Gastrocnemius medialis (tissue), 4 donors: ENCODE data around the gene SEC31B. TPM values are rescaled to one million over a fixed set of nuclear protein-coding genes. Genes with fewer than 3 reads are reported as not detected.

ENCODE experiments used
- ATAC-seq, 2 donors: fragments of 150-250 bp; one replicate each; pipeline ENCODE4 v1.9.1; 2016
- DNase-seq, 2 donors: peaks; one replicate each; pipeline ENCODE4 v3.0.0-alpha.2; 2019
- H3K27ac ChIP-seq, 4 donors: fragments of 200-600 bp; sonication (generic); 1 replicate in 1 of 4; 2 replicates in 3 of 4; pipeline ENCODE4 v1.5.1; 2016 to 2018; ENCODE audit warnings: mild to moderate bottlenecking in 2 of 4, moderate library complexity in 1 of 4
- H3K27me3 ChIP-seq, 3 donors: fragments of 200-600 bp; sonication (generic) in 2 of 3; 1 replicate in 1 of 3; 2 replicates in 2 of 3; pipeline versions ENCODE4 v1.5.1 to v1.6.0; 2016 to 2019; ENCODE audit warnings: mild to moderate bottlenecking in 1 of 3, moderate library complexity in 1 of 3
- H3K36me3 ChIP-seq, 2 donors: fragments of 200-600 bp; sonication (generic) in 1 of 2; one replicate each; pipeline ENCODE4 v1.5.1; 2017 to 2018
- H3K4me1 ChIP-seq, 2 donors: fragments of 200-600 bp; sonication (generic) in 1 of 2; one replicate each; pipeline ENCODE4 v1.5.1; 2016 to 2017; ENCODE audit warnings: mild to moderate bottlenecking in 2 of 2
- H3K4me3 ChIP-seq, 4 donors: fragments of 200-600 bp; sonication (generic) in 3 of 4; 1 replicate in 1 of 4; 2 replicates in 3 of 4; pipeline ENCODE4 v1.5.1; 2016 to 2019; ENCODE audit warnings: mild to moderate bottlenecking in 2 of 4
- H3K9me3 ChIP-seq, 3 donors: fragments of 200-600 bp; sonication (generic) in 2 of 3; 1 replicate in 1 of 3; 2 replicates in 2 of 3; pipeline ENCODE4 v1.5.1; 2016 to 2019
- CTCF ChIP-seq, 5 experiments: fragments of 450-650 bp in 3 of 5; fragments of 200-600 bp in 2 of 5; sonication (generic) in 2 of 5; IDR thresholded peaks in 4 of 5; conservative IDR thresholded peaks in 1 of 5; 1 replicate in 4 of 5; 2 replicates in 1 of 5; pipeline ENCODE4 v1.5.1; 2016 to 2019; ENCODE audit warnings: antibody characterized with exemption in 5 of 5, mild to moderate bottlenecking in 3 of 5, moderate library complexity in 3 of 5
- POLR2A ChIP-seq, 2 donors: fragments of 450-650 bp; IDR thresholded peaks; one replicate each; pipeline ENCODE4 v1.6.1; 2017; ENCODE audit warnings: antibody characterized with exemption in 2 of 2, mild to moderate bottlenecking in 2 of 2, moderate library complexity in 2 of 2
- in situ Hi-C, 4 donors: fragments of 200-750 bp; cut with MboI; loops; one replicate each; pipeline versions ENCODE4 v1.15.0 to v1.8.0; 2017; ENCODE audit warnings: low sequenced_read_pairs in 4 of 4
- intact Hi-C: fragments of 100-400 bp; cut with DNase I; formaldehyde crosslinking; loops from one replicate; pipeline ENCODE4 v1.15.1; 2023; ENCODE audit warnings: low total_unique reads
- total RNA-seq, 4 donors: library from RNA; depleted of rRNA; stranded (reverse); fragments of >200 nt; gene quantifications; one replicate each; pipeline versions ENCODE4 v1.1.0 to v1.2.3, GENCODE V29; 2016

The SEC31B gene
- total RNA-seq, 4 donors from 2014 or later, result 1.7 to 3.8 (median 2.1) TPM

GRCh38 chr10:100501423-100501822 is 18.2 kb downstream of the SEC31B start:
- in situ Hi-C loops, result loop anchor here in 1 of 4 donors (25.0 kb wide), 1 partner anchor 164 kb away; the partner anchor contains the start of genes PKD2L1 and SCD
- H3K4me1 ChIP-seq, result no peaks in the 10 kb centered on the region
- H3K36me3 ChIP-seq, result peaks cover 0 to 64% of the 10 kb centered on the region in 2 donors
- TF ChIP-seq CTCF (IDR thresholded peaks at IDR 0.05 in 4 of 5, conservative IDR thresholded peaks at IDR 0.05 in 1 of 5) (no peak), POLR2A (IDR thresholded peaks at IDR 0.05) (no peak)
- no peak overlapping the region for H3K27ac ChIP-seq
- H3K27me3 ChIP-seq, result no peaks in the 10 kb centered on the region
- H3K9me3 ChIP-seq, result no peaks in the 10 kb centered on the region
- DNase-seq (no peak), ATAC-seq (no peak)
- no peak overlapping the region for H3K4me3 ChIP-seq
- intact Hi-C loops, result no loop called here

GRCh38 chr10:100498059-100498458 is 21.6 kb downstream of the SEC31B start:
- in situ Hi-C loops (no loop called here), intact Hi-C loops (no loop called here)
- DNase-seq (no peak), ATAC-seq (no peak)
- TF ChIP-seq POLR2A (IDR thresholded peaks at IDR 0.05) (no peak), CTCF (IDR thresholded peaks at IDR 0.05 in 4 of 5, conservative IDR thresholded peaks at IDR 0.05 in 1 of 5) (no peak)
- no peaks in the 10 kb centered on the region for H3K4me1 ChIP-seq
- H3K27ac ChIP-seq, result no peak overlapping the region
- H3K4me3 ChIP-seq, result no peak overlapping the region
- H3K36me3 ChIP-seq, result peaks cover 0 to 80% of the 10 kb centered on the region in 2 donors
- no peaks in the 10 kb centered on the region for H3K9me3 ChIP-seq
- no peaks in the 10 kb centered on the region for H3K27me3 ChIP-seq

- intact Hi-C loops (no loop called here), in situ Hi-C loops (no loop called here)
- H3K27ac ChIP-seq, result no peak overlapping the region
- no peaks in the 10 kb centered on the region for H3K27me3 ChIP-seq
- H3K4me3 ChIP-seq, result no peak overlapping the region
- H3K36me3 ChIP-seq, result peaks cover 0 to 74% of the 10 kb centered on the region in 2 donors
- H3K9me3 ChIP-seq, result no peaks in the 10 kb centered on the region
- DNase-seq (no peak), ATAC-seq (no peak)
- TF ChIP-seq POLR2A (IDR thresholded peaks at IDR 0.05) (no peak), CTCF (IDR thresholded peaks at IDR 0.05 in 4 of 5, conservative IDR thresholded peaks at IDR 0.05 in 1 of 5) (no peak)
- H3K4me1 ChIP-seq, result no peaks in the 10 kb centered on the region
Measured at GRCh38 chr10:100496567-100496966, 23.1 kb downstream of the SEC31B start.

- in situ Hi-C loops, result no loop called here
- intact Hi-C loops, result no loop called here
- no peak overlapping the region for H3K4me3 ChIP-seq
- TF ChIP-seq POLR2A (IDR thresholded peaks at IDR 0.05) (no peak), CTCF (IDR thresholded peaks at IDR 0.05 in 4 of 5, conservative IDR thresholded peaks at IDR 0.05 in 1 of 5) (no peak)
- no peaks in the 10 kb centered on the region for H3K9me3 ChIP-seq
- DNase-seq (no peak), ATAC-seq (no peak)
- no peak overlapping the region for H3K27ac ChIP-seq
- H3K36me3 ChIP-seq, result peaks cover 0 to 53% of the 10 kb centered on the region in 2 donors
- no peaks in the 10 kb centered on the region for H3K4me1 ChIP-seq
- H3K27me3 ChIP-seq, result no peaks in the 10 kb centered on the region
Measured at GRCh38 chr10:100490531-100490930, 29.1 kb downstream of the SEC31B start.

GRCh38 chr10:100489396-100489795 is 30.3 kb downstream of the SEC31B start:
- intact Hi-C loops (no loop called here), in situ Hi-C loops (no loop called here)
- Histone ChIP-seq H3K27me3 (no peaks in the 10 kb centered on the region), H3K4me1 (no peaks in the 10 kb centered on the region), H3K9me3 (no peaks in the 10 kb centered on the region), H3K27ac (no peak overlapping the region), H3K4me3 (no peak overlapping the region), H3K36me3 (peaks cover 0 to 42% of the 10 kb centered on the region in 2 donors)
- ATAC-seq, result no peak
- DNase-seq, result no peak
- TF ChIP-seq CTCF (IDR thresholded peaks at IDR 0.05 in 4 of 5, conservative IDR thresholded peaks at IDR 0.05 in 1 of 5) (no peak), POLR2A (IDR thresholded peaks at IDR 0.05) (no peak)
